Left renal cortex interstitium (tissue), 4 donors: Measurements from ENCODE around the gene LCA5L. TPM values are rescaled to one million over a fixed set of nuclear protein-coding genes. Genes with fewer than 3 reads are reported as not detected.
A peak's percentile ranks its signal among the peaks of the same experiment; 100 is the strongest.
"Not testable (repeated sequence)": the region's sequence is repeated elsewhere in the genome, so short reads cannot be mapped to it uniquely, and the experiment has no call there.

Source experiments
- DNase-seq, 4 donors: peaks; one replicate each; pipeline ENCODE4 v3.0.0-alpha.2; 2013; ENCODE audit warnings: low read depth in 4 of 4, low spot score in 2 of 4, missing footprints in 1 of 4
- polyA plus RNA-seq, 4 donors: library from polyadenylated mRNA; unstranded; fragments of 120-200 nt; gene quantifications; one replicate each; pipeline ENCODE4 v1.2.1, GENCODE V29; 2013; ENCODE audit not compliant: insufficient read length in 4 of 4

Gene LCA5L
- polyA plus RNA-seq, 4 donors: 4.2 to 7.6 (median 6.0) TPM

DNA sequence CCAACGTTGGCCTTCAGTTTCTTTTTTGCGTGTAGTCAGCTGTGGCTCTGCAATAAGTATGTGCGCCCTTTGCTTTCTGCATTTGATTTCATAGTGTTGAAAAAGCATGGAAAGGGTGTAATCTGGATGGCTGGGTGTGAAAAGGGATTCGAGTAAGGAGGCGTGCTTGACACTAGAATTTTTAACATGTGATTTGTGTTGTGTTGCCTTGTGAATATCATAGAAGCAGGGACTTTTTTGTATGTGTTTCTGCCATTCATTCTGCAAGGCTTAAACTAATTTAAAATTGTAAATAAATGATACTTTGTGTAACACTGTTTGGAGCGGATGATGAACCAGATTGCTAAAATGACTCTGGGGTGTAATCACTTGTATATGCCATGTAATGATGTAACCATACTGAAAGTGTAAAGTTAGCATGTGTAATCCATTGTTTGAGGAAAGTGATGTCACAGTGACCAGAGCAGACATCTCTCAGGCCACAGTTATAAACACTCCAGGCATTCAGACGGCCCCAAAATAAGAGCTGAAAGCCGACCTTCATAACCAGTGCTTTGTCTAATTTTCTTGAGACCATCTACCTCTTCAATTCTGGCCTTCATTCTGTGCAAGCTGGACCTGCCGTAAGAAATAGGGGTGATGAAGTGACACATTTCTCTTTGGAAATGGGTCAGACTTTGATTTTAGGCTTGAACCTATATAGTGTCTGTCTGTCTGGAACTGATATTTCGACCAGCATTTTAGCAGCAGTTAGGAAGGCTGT is 6.8 kb upstream of the LCA5L start:
- no peak for DNase-seq

DNA sequence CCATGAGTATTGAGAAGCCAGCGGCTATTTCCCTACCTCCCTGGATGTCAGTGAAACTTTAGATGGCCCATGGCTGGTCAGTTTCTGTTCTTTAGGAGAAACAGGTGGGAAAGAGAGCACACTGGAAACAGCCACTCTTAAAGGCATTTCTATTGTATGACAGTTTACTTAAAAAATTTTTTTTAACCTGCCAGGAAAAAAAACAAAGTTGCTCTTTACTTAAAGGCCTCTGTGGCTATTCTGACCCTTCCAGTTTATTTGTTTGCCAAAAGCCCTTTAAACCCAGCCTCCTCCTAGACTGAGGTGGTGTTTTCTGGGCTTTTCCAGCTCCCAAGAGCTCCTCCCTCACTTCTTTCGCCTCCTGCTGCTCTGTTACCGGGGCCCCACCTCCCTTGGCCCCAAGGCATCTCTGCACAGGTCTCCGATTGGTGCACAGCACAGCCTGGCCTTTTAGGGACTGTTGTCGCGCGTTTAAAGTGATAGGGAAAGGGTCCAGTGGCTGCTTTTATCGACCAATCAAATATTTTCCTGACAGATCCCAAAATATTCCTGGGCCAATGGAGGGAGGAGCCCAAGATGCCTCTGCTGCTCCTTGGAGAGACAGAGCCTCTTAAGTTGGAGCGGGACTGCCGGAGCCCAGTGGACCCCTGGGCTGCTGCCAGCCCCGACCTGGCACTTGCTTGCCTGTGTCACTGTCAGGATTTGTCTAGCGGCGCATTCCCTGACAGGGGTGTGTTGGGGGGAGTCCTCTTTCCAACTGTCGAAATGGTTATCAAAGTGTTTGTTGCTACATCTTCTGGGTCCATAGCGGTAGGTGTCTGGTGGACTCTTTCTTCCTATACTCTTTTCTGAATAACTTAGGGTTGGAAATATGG is 6.0 kb upstream of the LCA5L start, which contains the start of gene SH3BGR:
Gene SH3BGR (plus strand): TSS at position 639 of the 875 bp plus-strand sequence. CDS start 127 bp downstream, at position 766.
- DNase-seq: no peak

DNA sequence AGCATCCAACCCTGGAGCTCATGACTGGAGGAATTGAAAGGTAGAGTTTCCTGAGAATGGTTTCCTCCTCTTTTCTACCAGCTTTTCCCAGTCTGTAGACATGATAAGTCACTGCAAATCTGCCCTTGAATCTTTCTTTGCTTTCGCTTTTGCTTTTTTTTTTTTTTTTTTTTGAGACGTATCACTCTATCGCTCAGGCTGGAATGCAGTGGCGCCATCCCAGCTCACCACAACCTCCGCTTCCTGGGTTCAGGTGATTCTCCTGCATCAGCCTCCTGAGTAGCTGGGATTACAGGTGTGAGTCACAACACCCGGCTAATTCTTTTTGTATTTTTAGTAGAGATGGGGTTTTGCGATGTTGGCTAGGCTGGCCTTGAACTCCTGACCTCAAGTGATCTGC is 1.7 kb upstream of the LCA5L start:
- DNase-seq: no peak

DNA sequence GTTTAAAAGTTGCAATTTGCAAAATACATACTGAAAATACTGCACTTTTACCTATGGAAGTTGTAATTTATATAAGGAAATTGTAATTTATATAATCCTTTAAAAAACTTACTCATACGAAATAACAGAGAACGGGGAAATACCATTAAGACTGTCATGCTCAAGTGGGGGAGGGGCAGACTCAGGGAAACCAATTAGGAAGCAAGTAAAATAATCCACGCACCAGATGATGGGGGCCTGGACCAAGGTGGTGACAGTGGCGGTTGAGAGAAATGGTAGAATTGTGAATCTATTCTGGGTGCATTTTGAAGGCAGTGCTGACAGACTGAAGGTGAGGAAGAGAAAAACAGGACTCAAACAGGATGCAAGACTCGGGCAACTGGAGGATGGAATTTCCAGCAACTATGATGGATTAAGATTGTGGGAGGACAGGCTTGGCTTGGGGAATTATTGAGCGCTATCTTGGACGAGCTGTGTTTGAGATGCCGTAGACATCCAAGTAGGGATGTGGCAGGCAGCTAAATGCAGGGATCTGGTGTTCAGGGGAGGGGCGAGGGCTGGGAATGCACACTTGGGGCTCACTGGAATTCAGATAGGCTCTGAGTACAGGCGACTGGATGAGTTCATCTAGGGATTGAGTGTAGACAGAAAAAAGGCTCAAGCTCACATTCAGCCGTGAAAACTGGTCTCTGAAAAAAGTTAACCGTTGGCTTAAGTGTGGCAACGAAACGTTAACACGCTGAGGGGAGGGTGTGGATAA is 977 bp downstream of the LCA5L start:
- DNase-seq: no peak

DNA sequence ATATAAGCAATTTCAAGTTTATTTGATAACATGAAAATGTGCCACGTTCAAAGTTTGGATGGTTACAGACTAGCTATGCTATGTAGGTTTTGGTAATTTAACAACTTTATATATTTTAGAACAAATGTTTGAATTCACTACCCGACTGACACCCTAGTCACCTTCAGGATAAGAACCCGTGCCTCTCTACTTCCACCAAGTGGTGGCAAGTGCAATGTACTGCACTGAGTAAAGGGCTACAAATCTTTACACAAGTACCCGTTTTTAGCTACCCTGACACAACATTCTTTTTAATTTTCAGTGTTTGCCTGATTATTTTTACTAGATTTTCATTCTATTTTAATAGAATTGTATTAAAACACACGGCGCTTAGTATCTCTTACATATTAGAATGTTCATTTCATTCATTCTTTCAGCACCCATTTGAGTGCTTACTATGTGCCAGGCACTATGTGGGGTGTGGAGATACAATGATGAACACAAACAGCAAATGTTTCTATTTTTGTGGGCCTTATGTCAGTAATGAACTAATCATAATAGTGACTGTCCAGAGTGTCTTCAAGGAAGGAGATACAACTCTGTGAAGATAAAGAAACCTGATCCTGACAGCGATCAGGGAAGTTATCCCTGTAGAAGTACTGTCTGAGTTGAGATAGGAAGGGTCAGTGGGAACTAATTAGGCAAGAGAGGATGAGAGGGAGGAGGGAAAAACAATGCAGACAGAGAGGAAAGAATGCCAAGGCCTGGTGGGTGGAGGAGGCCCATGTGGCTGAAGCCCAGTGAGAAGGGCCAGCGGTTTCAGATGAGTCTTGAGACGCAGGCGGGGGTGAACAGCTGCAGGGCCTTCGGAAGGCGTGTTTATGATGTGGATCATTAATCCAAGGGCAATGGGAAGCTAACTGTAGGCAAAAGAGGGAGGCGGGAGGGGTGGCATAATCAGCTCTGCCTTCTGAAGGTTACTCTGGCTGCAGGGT is 3.8 kb downstream of the LCA5L start:
- no peak for DNase-seq

DNA sequence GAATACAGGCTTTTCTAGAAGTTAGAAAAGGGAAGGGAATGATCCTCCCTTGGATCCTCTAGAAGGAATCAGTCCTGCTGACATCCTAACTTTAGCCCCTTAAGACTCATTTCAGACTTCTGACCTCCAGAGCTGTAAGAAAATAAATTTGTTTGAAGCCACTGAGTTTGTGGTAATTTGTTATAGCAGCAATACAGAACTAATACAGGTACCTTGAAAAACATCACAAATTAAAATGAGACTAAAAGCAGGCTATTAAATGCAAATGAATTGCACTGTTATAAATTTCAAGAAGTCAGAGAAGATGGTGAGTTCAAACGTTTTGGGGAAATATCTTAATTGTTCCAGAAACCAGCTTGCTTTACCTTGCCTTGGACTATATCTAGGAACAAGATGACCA is 6.3 kb downstream of the LCA5L start:
- DNase-seq: no peak

DNA sequence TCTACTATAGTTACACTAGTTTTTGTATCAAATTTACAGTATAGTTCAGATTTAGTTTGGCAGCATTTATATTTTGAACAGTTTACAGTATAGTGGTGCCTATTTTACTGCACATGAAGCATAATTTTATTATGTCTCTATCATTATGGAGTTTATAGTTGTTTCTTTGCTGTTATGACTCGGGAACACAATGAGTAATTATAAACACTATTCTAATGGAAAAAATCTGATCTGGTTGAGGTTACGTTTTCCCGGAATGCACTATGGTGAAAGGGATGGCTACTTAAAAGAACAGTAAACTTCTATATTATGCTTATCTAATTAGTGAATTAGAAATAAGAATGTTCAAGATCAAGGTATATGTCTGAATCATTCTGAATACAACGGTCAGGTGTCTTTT is 10.6 kb downstream of the LCA5L start:
- DNase-seq: no peak

DNA sequence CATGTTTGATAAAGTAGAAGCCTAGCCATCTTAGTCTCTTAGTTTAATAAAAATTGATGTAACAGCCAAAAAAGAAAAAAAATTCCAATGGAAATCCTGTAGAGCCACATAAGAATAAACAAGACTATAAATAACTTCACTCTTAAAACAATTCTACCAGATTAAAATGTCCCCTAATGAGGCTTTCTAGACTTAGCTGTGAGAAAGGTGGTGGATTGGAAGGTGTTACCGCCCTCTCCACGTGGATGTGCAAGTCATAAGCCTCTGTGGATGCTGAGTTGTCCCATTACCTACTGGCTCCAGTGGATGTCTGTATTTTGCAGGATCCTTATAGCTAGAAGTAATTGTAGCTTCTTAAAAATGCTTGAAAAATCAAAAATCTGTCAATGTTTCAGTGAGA is 14.6 kb downstream of the LCA5L start:
- DNase-seq: no peak

DNA sequence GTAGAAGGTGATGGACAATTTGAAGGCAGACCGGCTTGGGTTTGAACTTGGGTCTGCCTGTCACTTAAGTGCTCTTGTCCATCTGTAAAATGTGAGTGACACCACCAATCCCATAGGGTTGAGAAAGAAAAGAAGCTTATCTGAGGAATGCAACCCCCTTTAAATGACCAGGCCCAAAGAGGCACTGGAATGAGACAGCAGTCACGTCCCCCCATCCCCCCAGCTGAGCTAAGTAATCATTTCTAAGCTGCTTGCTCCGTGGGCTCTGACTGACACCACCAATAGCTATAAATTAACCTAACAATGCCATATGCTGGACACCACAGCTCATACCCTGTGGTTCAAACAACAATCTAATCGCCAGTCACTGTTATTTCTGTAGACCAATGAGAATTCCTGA is 15.1 kb downstream of the LCA5L start:
- no peak for DNase-seq

DNA sequence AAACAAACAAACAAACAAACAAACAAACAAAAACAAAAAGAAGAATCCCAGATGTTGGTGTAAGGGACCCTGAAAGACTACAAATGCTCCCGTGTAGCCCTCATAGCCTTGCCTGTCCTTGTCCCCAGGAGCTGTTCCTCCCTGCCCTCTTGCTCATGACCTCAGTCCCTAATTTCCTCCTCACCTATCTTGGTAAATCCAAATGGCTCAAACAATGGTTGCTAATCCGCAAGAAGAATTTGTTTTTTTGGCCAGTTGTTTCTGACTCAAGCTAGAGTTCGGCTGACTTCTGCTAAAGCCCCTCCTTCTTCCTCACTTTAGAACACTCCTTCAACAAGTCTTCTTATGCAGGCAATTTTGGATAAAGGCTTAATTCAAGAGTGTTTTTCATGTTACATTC is 15.6 kb downstream of the LCA5L start:
- DNase-seq: no peak

DNA sequence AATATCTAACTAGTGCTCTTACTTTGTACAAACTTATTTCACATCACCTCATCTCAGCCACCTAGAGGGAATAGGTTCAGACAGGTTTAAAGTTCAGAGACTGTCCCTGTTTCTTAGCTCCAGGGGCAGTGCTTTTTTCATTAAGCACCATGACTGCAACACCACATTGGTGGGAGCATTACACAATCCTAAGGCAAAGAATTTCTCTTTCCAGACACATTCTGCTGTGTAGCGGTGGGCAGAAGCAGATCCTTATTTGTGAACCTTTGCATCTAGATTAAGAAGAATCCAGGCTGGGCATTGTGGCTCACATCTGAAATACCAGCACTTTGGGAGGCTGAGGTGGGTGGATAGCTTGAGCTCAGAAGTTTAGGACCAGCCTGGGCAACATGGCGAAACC is 16.1 kb downstream of the LCA5L start:
- DNase-seq: no peak

DNA sequence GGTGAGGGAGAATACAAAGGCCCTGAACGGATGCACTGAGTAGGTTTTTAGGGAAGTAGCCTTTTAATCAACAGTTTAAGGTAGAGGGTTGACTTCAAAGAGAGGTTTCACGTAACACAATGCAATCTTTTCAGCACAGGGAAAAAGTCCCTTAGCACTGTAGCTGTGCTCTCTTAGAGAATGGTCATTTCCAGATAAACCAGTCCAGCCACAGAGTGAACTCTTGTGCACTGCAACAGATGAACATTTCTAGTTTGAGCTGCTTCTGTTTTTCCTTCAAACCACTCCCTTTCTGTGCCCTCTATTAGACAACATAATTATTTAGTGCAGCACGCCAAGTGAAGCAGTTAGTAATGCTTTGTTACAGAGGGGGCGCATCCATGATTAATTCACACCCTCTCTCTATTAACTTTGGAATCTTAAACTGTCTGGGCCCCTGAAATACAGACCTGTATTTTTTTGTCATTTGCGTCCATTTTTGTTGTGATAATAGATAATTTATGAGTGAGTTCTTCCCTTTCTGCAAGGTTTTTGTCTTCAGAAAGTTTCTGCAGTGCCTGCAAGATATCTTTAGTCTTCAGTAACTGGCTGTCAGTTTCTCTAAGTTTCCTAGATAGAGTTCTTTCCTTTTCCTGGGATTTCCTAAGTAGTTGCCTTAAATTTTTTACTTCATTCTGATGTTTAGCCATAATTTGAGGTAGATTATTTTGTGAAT is 22.9 kb downstream of the LCA5L start:
- DNase-seq: peak in 2 of 4 donors; percentile 9 to 11

DNA sequence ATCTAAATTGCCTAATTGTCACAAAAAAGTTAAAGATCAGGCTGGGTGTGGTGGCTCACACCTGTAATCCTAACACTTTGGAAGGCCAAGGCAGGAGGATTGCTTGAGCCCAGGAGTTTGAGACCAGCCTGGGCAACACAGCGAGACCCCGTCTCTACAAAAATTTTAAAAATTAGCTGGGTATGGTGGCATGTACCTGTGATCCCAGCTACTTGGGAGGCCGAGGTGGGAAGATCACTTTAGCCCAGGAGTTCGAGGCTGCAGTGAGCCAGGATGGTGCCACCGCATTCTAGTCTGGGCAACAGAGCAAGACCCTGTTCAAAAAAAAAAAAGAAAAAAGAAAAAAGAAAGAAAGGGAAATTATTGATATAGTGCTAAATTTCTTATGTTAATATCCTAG is 26.4 kb downstream of the LCA5L start:
- not testable (repeated sequence) for DNase-seq

DNA sequence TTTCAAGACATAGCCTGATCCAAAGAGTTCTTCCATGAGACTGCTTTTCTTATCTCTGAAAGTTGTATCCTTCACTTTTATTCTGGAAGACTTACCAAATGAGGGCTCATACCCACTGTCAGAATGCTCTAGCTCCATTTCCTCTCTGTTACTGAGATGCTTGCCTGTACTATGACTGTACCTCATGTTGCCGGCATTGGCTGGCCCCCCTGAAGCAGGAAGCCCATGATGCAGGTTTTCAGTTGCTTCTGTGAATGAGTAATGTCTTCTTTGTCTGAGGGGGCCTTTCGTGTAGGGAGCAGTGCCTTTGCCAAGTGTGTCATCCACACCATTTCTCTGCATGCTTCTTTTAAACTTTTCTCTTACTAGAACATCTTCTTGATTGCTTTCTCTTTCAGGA is 39.5 kb downstream of the LCA5L start:
- DNase-seq: no peak

DNA sequence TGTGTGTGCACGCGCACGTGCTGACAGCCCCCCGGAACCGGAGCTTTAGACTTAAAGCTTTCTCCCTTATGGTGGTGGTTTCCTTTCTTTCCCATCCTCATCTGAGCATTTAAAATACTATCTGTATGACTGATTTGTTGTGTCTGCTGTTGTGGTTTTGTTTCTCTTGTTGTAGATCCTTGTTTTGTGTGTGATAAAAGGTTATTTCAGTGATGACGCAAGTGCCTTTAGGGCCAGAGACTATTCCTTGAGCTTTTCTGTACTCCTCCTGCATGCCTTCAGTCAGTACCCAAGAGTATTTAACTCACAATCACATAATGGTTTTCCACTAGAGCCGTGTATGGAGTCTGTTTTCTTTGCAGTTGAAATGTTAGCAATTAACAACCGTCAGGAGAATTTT is 45.4 kb downstream of the LCA5L start:
- DNase-seq: no peak

DNA sequence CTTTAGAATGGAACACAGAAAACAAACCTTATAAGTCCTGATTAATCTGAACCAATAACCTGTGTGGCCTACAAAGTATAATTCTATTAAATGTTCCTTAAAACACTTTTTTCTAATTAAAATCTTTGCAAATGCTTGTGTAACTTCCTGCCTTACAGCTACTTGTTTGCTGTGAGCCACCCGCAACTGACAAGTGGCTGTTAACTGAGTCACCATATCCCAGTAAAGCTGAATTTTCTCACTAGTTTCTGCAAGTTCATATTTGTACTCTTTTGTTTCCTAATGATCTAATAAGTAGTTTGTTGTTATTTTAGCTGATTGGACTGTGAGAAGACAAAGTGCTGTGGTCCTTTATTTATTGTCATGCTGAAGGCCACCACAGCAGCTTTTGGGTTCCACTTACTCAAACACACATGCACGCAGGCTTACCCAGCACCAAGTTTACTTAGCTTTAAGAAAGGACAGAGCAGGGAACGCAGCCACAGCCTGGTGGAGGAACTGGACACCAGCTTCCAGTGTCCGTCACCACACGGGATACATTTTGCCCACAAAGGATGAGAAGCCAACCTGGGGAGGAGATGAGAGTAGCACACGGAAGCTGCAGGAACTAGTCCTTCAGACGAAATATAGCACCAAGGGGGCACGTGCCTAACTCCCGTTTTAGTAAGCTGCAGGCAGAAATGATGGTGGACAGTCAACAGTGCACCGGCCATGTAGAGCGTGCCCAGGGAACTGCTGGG is 47.8 kb downstream of the LCA5L start:
- DNase-seq: no peak

DNA sequence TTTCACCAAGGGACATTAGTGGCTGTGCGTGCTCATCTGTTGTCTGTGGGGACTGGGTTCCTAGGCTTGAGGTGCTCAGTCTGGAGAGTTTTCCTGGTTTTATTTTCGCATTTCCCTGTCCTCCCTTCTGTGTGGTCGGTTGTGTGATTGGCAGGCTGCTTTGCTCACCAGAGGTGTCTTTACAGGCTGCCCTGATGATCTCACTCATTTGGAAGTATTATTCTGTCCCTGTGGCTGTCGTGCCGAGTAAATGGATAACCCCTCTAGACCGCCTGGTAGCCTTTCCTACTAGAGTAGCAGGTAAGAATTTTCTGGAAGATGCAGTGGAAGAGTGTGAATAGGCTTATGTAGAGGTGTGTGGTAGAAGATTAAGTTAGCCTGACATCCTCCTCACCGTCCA is 52.6 kb downstream of the LCA5L start:
- no peak for DNase-seq

DNA sequence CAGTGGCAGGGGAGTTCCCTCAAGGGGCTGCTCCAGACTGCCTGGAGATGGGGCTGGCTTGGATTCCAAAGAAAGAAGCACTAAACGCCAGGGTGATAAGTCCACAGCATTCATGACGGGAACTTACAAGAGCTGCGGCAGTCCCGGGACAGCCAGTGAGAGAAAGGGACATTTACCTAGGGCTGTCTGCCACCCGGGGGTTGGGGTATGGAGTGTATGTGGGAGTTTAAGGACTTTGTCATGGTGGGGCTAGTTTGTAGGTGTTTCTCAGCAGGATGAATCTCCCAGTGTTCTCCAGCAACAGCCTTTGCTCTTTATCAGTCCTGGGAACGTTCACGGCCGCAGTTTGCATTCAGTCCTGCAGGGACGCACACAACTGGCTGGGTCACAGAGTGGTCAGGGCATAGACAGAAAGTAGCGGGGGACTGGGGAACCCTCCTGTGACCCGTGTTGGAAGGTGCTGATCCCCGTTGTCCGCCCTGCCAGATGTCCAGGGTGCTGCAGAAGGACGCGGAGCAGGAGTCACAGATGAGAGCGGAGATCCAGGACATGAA is 55.3 kb downstream of the LCA5L start:
- DNase-seq: no peak
